COR-L47 (cell line): ENCODE measurements around the gene CST5.
"Not testable (repeated sequence)": the region's sequence is repeated elsewhere in the genome, so short reads cannot be mapped to it uniquely, and the experiment has no call there.

Source experiments
- DNase-seq: peaks from one replicate; lab custom pipeline; 2025; lab: John Stamatoyannopoulos, UW

CST5 gene, protein sequence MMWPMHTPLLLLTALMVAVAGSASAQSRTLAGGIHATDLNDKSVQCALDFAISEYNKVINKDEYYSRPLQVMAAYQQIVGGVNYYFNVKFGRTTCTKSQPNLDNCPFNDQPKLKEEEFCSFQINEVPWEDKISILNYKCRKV

DNA sequence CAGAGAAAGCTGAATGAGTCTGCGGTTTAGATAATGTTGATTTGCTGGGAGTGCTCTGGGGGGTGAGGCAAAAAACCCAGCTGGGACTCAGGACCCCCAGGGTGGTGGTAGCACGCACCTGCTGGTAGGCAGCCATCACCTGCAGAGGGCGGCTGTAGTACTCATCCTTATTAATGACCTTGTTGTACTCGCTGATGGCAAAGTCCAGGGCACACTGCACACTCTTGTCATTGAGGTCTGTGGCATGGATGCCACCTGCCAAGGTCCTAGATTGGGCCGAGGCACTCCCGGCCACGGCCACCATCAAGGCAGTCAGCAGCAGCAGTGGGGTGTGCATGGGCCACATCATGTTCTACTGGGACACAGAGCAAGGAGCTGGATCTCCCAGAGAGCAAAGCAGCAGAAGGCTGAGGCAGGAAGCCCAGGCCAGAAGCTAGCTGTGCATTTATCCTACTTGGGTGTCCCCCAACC, at the start of gene CST5:
CST5 (minus strand) TSS at position 421 of the 471 bp plus-strand sequence; CDS start at position 349, 72 bp downstream.
- no peak for DNase-seq

DNA sequence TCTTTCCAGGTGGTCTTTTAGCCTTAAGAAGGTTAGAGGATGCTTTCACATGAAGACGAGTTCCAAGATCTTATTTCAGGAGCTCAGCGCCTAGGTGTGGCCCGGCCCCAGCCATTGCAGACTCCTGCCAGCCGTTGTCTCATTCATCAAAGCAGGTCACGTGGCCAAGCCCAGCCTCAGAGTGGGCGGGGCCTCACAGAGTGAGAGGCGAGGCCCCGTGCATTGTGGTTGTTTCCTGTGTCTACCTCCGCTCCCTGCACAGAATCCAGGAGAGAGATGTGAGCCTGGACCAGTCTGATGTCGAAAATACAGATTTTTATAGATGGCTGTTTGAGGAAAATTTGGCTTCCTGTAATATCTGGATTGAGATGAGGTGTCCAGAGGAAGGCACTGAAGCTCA, 49.2 kb upstream of the CST5 start:
- DNase-seq, result no peak

DNA sequence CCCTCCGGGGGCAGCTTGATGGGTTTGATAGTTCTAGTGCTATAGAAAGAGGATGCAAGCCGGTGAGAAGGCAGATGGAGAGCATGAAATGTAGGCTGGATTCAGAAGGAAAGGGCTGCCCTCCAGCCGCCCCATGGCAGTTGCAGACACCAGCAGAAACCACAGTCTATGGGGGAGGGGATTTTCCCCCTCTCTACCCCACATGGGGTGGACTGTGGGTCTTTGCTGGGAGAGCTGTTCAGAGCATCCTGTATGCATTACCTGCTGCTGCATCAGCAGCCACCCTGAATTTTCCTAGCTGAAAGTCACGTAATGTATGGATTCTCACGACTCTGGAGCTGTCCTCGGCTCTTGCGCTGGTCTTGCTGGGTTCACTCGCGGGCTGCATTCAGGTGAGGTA, 48.8 kb upstream of the CST5 start:
- DNase-seq, result no peak

DNA sequence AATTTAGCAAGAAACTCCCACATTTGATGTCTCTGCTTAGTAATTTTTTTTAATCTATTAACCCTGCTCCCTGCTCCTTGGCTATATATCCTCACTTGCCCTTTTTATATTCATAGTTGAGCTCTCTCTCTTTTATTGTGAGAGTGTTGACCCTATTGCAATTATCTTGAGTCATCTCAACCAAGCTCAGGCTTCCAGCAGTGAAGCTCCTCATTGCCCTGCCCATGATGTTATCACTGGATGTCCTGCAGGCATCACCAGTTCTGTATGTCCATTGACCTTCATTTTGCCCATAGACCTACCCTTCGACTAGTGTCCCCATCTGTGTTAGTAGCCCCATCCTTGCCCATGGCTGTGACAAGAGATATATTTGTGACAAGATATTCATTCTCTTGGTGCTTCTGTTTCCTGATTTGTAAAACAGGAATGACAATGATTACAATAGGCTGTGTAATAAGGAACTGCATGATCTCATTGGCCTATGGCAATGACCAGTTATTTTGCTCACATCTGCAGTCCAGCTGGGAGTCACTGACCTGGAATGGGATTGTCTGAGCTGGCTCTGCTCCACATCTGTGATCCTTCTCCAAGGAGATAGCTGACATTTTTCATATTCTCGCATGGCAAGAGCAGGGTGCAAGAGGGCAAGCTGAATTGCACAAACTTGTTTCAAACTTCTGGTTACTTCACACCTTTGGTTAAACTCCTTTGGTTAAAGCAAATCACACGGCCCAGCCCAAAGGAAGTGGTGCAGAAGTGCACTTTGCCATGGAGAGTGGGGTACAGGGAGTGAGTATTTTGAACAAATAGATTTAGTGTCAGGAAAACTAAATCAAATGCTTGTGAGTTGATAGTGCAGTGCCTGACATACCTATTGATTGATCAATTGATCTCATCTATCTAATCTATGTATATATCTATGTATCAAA, 47.7 kb upstream of the CST5 start:
- DNase-seq, result no peak

DNA sequence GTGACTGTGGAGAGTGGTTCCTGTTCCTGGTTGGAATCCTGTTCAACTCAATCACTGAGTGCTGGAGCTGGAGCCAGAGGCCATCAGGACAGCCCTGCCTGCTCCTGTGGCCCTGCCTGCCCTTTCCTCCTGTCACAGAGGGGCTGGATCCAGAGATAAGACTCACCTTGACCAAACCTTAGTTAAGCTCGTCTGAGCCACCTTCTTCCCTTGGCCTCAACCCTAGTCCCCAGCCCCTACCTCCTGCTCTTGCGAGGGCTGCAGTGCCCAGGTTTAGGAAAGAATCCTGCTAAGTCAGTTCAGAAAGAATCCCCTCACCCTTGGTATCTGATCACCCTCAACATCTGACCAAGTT, 47.0 kb upstream of the CST5 start:
- DNase-seq, result no peak

DNA sequence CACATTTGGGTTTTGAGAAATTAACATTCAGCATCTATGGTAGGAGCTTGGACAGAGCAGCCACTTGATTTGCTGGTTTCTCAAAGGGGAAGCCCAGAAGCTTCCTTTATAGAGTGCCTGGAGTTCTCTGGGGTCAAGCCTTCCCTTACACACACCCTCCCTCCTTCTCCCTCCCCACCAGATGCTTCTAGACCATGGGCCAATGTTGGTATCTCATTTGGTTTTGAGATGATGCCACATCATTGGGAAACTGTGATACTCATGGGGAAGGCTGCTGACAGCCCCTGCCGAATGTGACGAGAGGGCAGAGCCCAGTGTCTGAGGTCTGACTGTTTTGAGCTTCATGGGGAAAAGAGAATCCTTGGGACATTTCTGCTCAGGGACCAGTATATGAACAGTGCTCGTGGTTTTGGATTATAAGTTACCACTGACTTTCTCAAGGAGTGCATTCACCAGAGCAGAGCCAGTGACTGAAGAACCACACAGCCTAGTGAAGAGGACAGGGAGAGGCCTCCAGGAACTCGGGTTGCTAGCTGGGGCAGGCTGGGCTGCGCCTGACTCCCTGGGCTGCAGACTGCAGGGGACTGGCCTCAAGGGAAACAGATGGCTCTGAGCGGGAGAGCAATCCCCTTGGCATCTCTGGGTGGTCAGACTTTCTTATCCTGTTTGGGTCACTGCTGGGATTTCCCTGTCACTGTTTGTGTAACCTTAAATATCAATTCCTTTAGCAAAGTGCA, 46.4 kb upstream of the CST5 start:
- DNase-seq, result no peak

DNA sequence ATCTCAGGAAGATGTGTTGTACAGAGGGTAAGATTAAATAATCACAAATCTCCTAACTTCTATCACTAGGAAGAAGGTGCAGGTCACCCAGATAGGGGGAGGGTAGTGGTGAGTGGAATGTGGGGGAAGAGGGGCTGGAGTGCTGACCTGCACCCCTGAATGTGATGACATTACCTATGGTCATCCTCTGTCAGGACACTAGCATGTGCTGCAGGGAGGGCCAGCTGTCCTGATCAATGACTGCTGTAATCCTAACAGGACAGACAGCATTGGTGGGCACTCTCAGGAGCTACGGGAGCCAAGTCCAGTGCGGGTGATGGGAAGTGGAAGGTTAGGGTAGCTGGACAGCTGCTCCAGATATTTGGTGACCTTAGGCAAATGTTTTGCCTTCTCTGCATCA, 45.2 kb upstream of the CST5 start:
- no peak for DNase-seq

DNA sequence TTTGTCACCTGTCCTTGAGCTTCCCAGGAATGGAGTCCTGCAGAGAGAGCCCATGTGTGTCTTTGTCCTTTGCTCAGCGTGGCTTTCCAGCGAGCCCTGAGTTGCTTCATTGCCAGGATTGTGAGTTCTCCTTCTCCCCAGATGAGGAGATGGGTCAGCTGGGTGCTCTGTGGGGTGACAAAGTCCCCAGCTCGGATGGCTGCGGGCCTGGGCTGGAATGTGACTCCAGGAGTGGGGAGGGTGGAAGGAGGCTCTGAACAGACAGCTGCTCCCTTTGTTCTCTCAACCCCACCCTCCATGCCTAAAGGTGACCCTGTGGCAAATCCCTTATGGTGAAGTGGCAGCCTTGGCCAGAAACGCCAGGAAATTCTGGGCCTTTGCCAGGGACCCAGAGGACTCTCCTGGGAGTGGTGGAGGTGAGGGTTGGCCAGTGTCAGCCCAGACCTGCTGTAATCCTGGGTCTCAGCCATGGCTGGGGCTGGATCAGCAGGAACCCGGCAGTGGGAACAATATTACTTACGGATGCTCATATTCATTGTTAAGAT, 44.4 kb upstream of the CST5 start:
- DNase-seq, result no peak

DNA sequence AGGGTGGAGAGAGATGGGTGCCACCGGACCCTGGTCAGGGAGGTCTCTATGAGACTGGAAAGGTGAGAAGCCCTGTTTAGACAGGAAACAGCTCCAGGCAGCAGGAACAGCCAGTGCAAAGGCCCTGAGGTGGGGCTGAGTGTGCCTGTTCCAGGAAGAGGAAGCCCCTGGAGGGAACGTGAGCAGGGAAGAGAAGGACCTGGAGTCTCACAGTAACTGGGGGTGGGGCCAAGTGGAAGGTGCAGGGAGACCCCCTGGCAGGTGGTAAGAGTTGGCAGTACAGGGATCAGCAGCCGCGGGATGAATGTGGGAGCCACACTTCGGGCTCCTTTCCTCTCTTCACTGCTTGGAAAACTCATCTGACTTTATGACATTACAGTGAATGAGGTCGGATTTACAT, 43.8 kb upstream of the CST5 start:
- DNase-seq, result no peak

DNA sequence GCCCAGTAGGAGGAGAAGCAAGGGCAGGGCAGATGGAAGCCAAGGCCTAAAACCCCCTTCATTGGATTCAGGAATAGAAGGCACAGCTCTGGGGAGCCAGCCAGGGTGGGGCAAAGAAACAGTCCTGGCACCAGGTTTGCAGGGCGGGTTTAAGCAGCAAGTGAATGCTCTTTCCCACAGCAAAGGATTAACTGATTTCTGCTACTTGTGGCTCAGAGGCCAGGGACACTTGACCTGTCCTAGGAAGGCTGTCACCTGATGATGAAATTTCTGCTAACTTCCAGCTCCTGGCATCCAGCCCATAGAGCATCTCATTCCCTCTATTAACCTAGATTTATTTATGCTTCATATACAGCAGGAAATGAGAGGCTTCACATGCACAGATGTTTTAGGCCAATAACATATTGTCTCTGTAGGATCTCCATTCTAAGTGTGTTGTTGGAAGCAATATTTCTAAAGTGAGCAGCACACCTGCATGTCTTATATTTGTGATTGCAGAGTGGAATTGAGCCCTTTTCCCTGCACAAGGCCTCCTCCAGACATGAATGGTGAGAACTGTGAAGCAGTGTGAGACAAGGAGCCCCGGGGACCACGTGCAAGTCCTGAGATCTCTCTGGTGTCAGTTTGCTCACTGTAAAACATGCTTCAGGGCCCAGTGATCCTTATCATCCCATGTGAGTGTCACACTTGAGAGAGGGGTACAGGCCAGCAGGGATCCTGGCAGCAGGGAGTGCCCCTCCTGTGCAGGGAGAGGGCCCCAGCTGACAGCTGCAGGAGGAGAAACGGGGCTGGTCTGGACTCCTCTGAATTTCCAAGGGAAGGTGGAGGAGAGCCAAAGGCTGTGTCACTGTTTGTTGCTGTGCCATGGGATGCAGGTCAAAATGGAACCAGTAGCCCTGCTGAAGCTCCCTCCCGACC, 41.1 kb upstream of the CST5 start:
- DNase-seq, result no peak

DNA sequence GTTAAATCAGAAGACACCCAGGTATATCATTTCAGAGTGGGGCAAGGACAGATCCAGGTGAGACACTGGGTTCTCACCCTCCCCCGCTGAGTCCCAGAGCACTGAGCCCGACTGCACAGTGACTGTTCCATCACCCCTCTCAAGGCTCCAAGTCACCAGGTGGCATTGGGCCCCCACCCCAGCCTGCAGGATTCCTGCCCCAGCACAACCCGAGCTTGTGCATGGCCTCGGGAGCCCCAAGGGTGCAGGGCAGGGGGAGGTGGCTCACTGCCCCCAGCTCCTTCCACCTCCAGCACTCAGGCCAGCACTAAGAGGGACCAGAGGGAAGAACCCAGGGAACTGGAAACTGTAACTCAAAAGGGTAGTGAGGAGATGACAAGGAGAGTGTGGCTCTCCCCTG, 39.3 kb upstream of the CST5 start:
- no peak for DNase-seq

DNA sequence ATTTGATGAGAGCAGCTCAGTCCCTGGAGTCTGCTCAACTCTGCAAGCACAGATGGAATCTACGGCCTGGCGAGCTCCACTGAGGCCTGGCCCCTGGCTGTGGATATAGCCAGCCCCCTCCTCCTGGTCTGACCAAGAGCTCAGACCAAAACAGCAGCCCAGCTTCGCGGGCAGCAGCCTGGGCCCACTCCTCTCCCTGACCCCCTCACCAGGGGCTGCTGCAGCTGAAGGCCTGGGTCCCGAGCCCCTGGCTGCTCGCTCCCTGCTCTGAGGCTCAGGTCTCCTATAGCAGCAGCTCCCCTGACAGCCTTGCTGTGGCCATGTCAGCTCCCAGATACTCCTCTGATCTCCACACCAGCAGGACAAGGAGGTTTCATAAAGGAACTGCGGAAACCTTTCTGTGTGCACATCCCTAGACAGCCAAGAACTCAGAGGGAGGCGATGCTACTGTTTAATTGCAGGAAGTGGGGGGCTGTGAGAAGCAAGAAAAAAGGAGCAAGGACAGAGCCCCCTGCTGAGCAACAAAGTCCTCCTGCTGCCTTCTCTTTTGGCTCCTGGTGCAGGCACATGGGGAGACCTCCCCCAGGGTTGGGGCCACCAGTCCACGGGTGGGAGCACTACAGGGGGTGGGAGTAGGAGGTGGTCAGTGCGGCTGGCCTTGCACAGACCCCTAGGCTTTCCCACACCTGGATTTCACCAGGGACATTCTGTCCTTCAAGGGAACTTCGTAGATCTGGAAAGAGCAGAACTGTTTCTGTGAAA, 38.7 kb upstream of the CST5 start:
- no peak for DNase-seq

DNA sequence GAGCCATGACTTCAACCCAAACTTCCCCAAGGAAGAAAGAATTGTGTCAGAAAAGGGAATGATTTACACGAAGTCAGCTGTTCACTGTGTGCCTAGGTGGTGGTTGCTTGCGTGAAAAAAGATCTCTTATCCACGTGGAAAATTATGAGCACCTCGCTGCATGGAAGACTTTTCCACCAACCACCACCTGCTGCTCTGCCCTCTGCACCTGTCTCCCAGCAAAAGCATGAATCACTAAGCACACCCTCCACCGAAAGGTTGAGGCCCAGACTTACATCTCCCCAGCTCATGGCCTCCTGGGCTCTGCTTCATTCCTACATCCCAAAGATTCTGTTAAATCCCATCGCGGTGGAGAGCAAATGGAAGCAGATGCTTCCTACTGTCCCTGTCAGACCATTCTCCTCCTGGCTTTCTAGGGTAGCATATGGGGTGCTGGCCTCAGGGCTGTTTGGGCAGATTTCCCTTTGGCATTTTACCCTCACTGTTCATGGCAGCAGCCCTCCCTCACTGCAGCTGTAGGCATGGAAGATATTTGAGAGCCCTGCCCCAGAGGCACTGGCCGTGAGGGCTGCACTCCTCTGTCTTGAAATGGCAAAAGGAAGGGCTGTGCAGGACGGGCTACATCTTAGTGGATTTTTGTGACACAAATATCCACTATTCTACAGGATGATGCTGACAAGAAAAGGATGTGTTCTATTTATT, 37.6 kb upstream of the CST5 start:
- no peak for DNase-seq

DNA sequence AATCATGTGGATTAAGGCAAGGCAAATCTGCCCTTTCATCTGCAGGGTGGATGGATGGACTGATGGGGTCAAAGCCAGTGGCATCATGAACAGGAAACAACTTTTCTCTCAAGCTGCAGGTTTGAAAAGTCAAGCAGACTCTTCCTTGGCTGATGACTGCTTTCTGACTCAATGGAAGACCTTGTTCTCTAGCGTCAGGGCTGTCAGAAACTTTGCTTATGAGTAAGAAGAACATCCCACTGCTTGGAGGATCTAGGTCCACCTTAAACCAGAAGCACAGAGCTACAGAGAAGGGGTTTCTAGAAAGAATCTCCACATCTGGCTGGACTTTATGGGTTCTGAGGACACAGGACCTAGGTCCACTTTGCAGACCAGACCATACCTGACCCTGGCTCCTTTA, 36.3 kb upstream of the CST5 start:
- DNase-seq, result no peak

DNA sequence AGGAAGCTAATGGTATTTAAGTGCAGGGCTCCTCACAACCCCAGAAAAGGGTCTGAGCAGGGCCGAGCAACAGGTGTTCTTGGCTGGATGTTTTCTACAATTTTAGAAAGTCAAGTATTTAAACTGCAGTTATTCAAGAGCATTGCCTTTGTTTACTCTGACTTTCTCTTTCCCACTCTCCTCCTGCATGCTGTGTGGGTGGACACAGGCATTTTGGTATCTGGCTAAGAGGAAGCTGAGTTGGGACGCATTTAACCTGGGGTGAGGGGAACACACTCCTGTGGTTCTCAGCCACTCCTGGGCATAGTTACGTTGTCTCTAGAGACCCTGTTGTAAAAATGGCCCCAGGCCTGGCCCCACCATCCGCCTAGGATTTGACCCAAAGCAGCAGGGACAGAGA, 34.9 kb upstream of the CST5 start:
- not testable (repeated sequence) for DNase-seq

DNA sequence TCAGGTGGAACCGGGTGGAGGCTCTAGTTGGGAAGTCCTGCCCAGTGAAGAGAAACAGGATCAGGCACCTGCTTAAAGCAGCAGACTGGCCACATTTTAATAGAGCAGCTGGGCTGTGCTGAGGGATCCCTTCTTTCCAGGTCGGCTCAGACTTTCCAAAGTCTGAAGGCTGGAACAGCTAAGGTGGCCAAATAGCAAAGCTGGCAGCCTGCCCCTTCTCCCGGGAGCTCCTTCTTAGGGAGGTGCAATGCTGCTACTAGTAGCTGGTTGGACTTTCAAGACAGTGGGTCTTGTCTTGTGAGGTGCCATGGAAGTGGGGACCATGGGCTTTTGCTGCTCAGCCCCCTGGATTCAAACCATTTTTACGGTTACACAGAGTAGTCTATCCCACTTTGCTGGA, 30.7 kb upstream of the CST5 start:
- no peak for DNase-seq

DNA sequence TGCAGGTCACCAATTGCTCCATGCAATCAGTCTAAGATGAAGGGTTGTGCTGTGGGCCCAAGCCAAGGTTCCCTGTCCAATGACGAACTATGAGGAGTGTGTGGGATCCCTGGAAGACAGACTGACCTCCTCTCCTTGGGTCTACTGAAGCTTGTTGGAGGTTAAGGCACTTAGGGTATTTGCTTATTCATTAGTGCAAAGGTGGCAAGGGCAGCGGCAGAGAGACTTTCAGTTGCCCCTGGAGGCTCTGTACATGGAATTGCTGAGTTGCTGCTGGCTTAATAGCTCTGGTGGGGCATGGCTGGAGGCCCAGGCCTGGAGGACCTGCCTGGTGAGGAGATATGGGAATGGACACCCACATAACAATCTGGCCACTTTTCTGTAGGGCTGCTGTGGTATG, 29.8 kb upstream of the CST5 start:
- no peak for DNase-seq

DNA sequence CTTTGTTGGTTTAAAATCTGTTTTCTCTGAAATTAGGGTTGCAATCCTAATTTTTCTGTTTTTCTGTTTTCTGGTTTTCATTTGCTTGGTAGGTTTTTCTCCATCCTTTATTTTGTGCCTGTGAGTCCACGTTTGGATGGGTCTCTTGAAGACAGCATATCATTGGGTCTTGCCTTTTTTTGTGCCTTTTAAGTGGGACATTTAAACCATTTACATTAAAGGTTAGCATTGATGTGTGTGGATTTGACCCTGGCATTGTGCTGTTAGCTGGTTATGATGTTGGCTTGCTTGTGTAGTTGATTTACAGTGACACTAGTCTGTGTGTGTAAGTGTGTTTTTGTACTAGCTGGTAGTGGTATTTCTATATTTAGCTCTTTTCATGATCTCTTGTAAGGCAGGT, 28.0 kb upstream of the CST5 start:
- DNase-seq, result no peak

DNA sequence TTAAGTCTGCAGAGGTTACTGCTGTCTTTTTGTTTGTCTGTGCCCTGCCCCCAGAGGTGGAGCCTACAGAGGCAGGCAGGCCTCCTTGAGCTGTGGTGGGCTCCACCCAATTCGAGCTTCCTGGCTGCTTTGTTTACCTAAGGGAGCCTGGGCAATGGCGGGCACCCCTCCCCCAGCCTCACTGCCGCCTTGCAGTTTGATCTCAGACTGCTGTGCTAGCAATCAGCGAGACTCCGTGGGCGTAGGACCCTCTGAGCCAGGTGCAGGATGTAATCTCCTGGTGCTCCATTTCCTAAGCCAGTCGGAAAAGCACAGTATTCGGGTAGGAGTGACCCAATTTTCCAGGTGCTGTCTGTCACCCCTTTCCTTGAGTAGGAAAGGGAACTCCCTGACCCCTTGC, 22.8 kb upstream of the CST5 start:
- DNase-seq, result not testable (repeated sequence)

DNA sequence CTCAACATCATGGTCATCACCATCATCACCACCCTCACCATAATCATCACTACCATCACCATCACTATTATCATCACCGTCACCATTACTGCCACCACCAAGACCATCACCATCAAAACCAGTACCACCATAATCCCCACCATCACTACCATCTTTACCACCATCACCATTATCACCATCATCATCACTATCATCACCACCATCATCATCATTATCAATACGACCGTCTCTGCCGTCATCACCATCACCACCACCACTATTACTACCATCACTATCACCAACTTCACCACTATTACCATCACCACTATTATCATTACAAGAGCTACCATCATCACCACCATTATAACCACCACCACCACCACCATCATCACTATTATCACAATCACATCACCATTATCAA, 11.3 kb upstream of the CST5 start:
- DNase-seq, result not testable (repeated sequence)
